WTC11 (cell line): Measurements from ENCODE around the gene MDFIC. TPM values are rescaled to one million over a fixed set of nuclear protein-coding genes. Genes with fewer than 3 reads are reported as not detected.

Source experiments
- ATAC-seq: fragments of 200-7000 bp; cut with Tn5 transposase; 2 replicates; pipeline ENCODE4 v1.10.0; 2021; ENCODE audit warnings: mild to moderate bottlenecking, moderate library complexity
- CTCF ChIA-PET: fragments of 300-600 bp; sonication (Branson Sonifier 250); formaldehyde crosslinking; loops from one replicate; lab custom pipeline; 2021; ENCODE audit warnings: antibody characterized with exemption; lab: Charles Lee
- POLR2A ChIA-PET: fragments of 350-600 bp; sonication (Branson Sonifier 250); formaldehyde crosslinking; loops from one replicate; lab custom pipeline; 2021; ENCODE audit warnings: antibody characterized with exemption; lab: Charles Lee
- DNase-seq: peaks from one replicate; pipeline ENCODE4 v3.0.0; 2021; ENCODE audit warnings: low spot score
- H3K27ac Mint-ChIP-seq: 2 replicates; pipeline ENCODE4 v1.8.0; 2021; ENCODE audit warnings: mixed read lengths
- H3K27me3 Mint-ChIP-seq: 2 replicates; pipeline ENCODE4 v1.8.0; 2021; ENCODE audit warnings: low read depth, mild to moderate bottlenecking, moderate library complexity, mixed read lengths
- H3K36me3 Mint-ChIP-seq: 2 replicates; pipeline ENCODE4 v1.8.0; 2021; ENCODE audit warnings: mixed read lengths
- H3K4me1 Mint-ChIP-seq: 2 replicates; pipeline ENCODE4 v1.8.0; 2022; ENCODE audit warnings: mixed read lengths
- H3K4me3 Mint-ChIP-seq: 2 replicates; pipeline ENCODE4 v1.8.0; 2021; ENCODE audit warnings: mild to moderate bottlenecking, moderate library complexity, mixed read lengths
- H3K9me3 Mint-ChIP-seq: 2 replicates; pipeline ENCODE4 v1.8.0; 2021; ENCODE audit warnings: mixed read lengths
- ETV6 ChIP-seq: sonication (generic); formaldehyde crosslinking; IDR thresholded peaks from 2 replicates; pipeline ENCODE4 v1.8.1; 2022; ENCODE audit warnings: mild to moderate bottlenecking, missing genetic modification reagents
- FOXP1 ChIP-seq: sonication (generic); formaldehyde crosslinking; IDR thresholded peaks from 2 replicates; pipeline ENCODE4 v1.8.0; 2022; ENCODE audit warnings: missing genetic modification reagents, mild to moderate bottlenecking, moderate library complexity, borderline replicate concordance
- IRF1 ChIP-seq: sonication (generic); formaldehyde crosslinking; IDR thresholded peaks from 2 replicates; pipeline ENCODE4 v1.8.0; 2023; ENCODE audit warnings: missing genetic modification reagents
- MYBL2 ChIP-seq: sonication (generic); formaldehyde crosslinking; IDR thresholded peaks from 2 replicates; pipeline ENCODE4 v1.8.1; 2023; ENCODE audit warnings: mild to moderate bottlenecking, moderate library complexity, missing genetic modification reagents
- TEAD4 ChIP-seq: sonication (generic); formaldehyde crosslinking; IDR thresholded peaks from 2 replicates; pipeline ENCODE4 v1.8.0; 2022; ENCODE audit warnings: mild to moderate bottlenecking, missing genetic modification reagents
- TP53 ChIP-seq: sonication (generic); formaldehyde crosslinking; IDR thresholded peaks from 2 replicates; pipeline ENCODE4 v1.8.1; 2023; ENCODE audit warnings: mild to moderate bottlenecking, missing genetic modification reagents
- ZNF121 ChIP-seq: sonication (generic); formaldehyde crosslinking; IDR thresholded peaks from 2 replicates; pipeline ENCODE4 v1.8.0; 2023; ENCODE audit warnings: missing genetic modification reagents
- ZNF138 ChIP-seq: sonication (generic); formaldehyde crosslinking; conservative IDR thresholded peaks from 2 replicates; pipeline ENCODE4 v1.8.1; 2022; ENCODE audit warnings: mild to moderate bottlenecking, moderate library complexity, missing genetic modification reagents
- total RNA-seq: library from RNA; stranded (reverse); gene quantifications from 3 replicates; pipeline ENCODE4 v1.2.3, GENCODE V29; 2021
- TF ChIP-seq, protein P1 (sequence below): fragments of 200-600 bp; IDR thresholded peaks from 2 replicates; pipeline ENCODE4 v1.8.0; 2022; ENCODE audit warnings: antibody characterized with exemption
- TF ChIP-seq, protein P2 (sequence below): sonication (generic); formaldehyde crosslinking; conservative IDR thresholded peaks from 2 replicates; pipeline ENCODE4 v1.8.1; 2023; ENCODE audit warnings: mild to moderate bottlenecking, low read depth, missing genetic modification reagents, moderate library complexity
- TF ChIP-seq, protein P3 (sequence below): sonication (generic); formaldehyde crosslinking; IDR thresholded peaks from 2 replicates; pipeline ENCODE4 v1.8.0; 2022; ENCODE audit warnings: mild to moderate bottlenecking, missing genetic modification reagents
- TF ChIP-seq, protein P4 (sequence below): fragments of 250-450 bp; sonication (Bioruptor Pico); conservative IDR thresholded peaks from 2 replicates; pipeline ENCODE4 v1.9.0; 2021; ENCODE audit warnings: mild to moderate bottlenecking
- TF ChIP-seq, protein P5 (sequence below): sonication (generic); formaldehyde crosslinking; IDR thresholded peaks from 2 replicates; pipeline ENCODE4 v1.8.1; 2023; ENCODE audit warnings: mild to moderate bottlenecking, moderate library complexity, missing genetic modification reagents
- TF ChIP-seq, protein P6 (sequence below): fragments of 250-450 bp; sonication (Bioruptor Pico); IDR thresholded peaks from 2 replicates; pipeline ENCODE4 v1.8.0; 2021; ENCODE audit warnings: mild to moderate bottlenecking

Gene MDFIC
- total RNA-seq, 1 experiment from 2014 or later: 8.4 TPM

- no peaks in the 10 kb centered on the region for H3K36me3 Mint-ChIP-seq
- no peaks in the 10 kb centered on the region for H3K9me3 Mint-ChIP-seq
- TF ChIP-seq, protein P1, sequence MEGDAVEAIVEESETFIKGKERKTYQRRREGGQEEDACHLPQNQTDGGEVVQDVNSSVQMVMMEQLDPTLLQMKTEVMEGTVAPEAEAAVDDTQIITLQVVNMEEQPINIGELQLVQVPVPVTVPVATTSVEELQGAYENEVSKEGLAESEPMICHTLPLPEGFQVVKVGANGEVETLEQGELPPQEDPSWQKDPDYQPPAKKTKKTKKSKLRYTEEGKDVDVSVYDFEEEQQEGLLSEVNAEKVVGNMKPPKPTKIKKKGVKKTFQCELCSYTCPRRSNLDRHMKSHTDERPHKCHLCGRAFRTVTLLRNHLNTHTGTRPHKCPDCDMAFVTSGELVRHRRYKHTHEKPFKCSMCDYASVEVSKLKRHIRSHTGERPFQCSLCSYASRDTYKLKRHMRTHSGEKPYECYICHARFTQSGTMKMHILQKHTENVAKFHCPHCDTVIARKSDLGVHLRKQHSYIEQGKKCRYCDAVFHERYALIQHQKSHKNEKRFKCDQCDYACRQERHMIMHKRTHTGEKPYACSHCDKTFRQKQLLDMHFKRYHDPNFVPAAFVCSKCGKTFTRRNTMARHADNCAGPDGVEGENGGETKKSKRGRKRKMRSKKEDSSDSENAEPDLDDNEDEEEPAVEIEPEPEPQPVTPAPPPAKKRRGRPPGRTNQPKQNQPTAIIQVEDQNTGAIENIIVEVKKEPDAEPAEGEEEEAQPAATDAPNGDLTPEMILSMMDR: no peak
- TF ChIP-seq, protein P2, sequence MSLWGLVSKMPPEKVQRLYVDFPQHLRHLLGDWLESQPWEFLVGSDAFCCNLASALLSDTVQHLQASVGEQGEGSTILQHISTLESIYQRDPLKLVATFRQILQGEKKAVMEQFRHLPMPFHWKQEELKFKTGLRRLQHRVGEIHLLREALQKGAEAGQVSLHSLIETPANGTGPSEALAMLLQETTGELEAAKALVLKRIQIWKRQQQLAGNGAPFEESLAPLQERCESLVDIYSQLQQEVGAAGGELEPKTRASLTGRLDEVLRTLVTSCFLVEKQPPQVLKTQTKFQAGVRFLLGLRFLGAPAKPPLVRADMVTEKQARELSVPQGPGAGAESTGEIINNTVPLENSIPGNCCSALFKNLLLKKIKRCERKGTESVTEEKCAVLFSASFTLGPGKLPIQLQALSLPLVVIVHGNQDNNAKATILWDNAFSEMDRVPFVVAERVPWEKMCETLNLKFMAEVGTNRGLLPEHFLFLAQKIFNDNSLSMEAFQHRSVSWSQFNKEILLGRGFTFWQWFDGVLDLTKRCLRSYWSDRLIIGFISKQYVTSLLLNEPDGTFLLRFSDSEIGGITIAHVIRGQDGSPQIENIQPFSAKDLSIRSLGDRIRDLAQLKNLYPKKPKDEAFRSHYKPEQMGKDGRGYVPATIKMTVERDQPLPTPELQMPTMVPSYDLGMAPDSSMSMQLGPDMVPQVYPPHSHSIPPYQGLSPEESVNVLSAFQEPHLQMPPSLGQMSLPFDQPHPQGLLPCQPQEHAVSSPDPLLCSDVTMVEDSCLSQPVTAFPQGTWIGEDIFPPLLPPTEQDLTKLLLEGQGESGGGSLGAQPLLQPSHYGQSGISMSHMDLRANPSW (CRISPR knock-in tag): no peak
- ChIA-PET CTCF (no interaction called here), POLR2A (interaction anchor here (0.6 kb wide), 1 partner anchor 13 kb away, joined by 3 read pairs; no protein-coding TSS in a partner anchor)
- H3K4me3 Mint-ChIP-seq: no peak overlapping the region
- peaks cover 24% of the 10 kb centered on the region for H3K4me1 Mint-ChIP-seq
- H3K27ac Mint-ChIP-seq: no peak overlapping the region
- no peak for ATAC-seq
- no peaks in the 10 kb centered on the region for H3K27me3 Mint-ChIP-seq
- DNase-seq: no peak
Observed at GRCh38 chr7:114979803-114980507, 58.1 kb downstream of the MDFIC start.

DNA sequence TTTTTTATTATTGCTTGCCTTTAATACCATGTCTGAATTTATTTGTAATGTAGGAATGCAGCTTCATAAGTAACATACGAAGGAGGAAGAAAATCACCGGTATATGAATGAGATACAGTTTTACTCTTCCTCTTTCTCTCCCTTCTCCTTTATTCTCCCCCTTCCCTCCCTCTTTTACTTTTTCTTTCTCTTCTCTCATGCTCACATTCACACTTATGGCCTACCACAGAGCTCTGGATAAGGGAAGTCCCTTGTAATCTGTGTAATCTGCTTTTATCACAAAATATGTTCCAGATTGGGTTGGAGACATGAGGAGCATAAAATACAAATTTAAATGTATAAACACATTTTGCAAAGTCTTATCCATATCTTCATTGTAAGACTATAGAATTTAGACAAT, 59.4 kb downstream of the MDFIC start:
- H3K27me3 Mint-ChIP-seq: no peaks in the 10 kb centered on the region
- no peaks in the 10 kb centered on the region for H3K36me3 Mint-ChIP-seq
- CTCF ChIA-PET: no interaction called here
- ATAC-seq: no peak
- H3K4me1 Mint-ChIP-seq: peaks cover 33% of the 10 kb centered on the region
- H3K9me3 Mint-ChIP-seq: no peaks in the 10 kb centered on the region
- H3K27ac Mint-ChIP-seq: no peak overlapping the region
- TF ChIP-seq, protein P3, sequence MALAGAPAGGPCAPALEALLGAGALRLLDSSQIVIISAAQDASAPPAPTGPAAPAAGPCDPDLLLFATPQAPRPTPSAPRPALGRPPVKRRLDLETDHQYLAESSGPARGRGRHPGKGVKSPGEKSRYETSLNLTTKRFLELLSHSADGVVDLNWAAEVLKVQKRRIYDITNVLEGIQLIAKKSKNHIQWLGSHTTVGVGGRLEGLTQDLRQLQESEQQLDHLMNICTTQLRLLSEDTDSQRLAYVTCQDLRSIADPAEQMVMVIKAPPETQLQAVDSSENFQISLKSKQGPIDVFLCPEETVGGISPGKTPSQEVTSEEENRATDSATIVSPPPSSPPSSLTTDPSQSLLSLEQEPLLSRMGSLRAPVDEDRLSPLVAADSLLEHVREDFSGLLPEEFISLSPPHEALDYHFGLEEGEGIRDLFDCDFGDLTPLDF (CRISPR knock-in tag): no peak
- no peak for TF ChIP-seq TEAD4 (CRISPR knock-in tag)
- TF ChIP-seq, protein P4, sequence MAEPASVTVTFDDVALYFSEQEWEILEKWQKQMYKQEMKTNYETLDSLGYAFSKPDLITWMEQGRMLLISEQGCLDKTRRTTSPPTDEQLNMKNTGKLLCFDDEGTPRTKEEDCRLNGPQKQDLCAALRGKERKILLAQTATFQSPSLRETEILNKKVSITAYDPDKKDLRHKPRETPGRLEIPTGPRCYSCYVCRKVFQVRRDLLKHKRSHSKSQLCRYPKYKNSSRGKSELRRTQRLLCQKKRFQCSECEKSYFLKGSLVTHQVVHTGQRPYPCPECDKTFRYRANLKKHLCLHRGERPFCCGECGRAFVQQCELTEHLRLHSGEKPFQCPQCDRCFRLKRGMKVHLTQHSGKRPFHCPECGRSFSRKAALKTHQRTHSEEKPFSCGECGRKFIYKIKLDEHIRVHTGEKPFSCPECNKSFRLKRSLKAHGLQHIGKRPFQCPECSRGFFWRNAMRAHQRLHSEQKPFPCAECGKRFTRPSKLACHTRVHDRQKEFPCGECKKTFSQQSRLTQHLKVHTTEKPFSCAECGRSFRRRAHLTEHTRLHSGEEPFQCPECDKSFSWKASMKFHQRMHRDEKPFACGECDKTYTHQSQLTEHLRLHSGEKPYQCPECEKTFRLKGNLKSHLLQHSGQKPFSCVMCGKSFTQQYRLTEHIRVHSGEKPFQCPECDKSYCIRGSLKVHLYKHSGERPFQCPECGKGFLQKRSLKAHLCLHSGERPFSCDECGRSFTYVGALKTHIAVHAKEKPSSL (CRISPR knock-in tag): no peak
- TF ChIP-seq, protein P5, sequence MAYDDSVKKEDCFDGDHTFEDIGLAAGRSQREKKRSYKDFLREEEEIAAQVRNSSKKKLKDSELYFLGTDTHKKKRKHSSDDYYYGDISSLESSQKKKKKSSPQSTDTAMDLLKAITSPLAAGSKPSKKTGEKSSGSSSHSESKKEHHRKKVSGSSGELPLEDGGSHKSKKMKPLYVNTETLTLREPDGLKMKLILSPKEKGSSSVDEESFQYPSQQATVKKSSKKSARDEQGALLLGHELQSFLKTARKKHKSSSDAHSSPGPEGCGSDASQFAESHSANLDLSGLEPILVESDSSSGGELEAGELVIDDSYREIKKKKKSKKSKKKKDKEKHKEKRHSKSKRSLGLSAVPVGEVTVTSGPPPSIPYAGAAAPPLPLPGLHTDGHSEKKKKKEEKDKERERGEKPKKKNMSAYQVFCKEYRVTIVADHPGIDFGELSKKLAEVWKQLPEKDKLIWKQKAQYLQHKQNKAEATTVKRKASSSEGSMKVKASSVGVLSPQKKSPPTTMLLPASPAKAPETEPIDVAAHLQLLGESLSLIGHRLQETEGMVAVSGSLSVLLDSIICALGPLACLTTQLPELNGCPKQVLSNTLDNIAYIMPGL: no peak
- TF ChIP-seq, protein P6, sequence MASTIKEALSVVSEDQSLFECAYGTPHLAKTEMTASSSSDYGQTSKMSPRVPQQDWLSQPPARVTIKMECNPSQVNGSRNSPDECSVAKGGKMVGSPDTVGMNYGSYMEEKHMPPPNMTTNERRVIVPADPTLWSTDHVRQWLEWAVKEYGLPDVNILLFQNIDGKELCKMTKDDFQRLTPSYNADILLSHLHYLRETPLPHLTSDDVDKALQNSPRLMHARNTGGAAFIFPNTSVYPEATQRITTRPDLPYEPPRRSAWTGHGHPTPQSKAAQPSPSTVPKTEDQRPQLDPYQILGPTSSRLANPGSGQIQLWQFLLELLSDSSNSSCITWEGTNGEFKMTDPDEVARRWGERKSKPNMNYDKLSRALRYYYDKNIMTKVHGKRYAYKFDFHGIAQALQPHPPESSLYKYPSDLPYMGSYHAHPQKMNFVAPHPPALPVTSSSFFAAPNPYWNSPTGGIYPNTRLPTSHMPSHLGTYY (CRISPR knock-in tag): no peak
- TF ChIP-seq ETV6 (CRISPR knock-in tag): no peak
- no peak for TF ChIP-seq FOXP1 (CRISPR knock-in tag)
- TF ChIP-seq ZNF121 (CRISPR knock-in tag): no peak
- no peak for TF ChIP-seq MYBL2
- no peak for TF ChIP-seq ZNF138 (CRISPR knock-in tag)
- no peak for TF ChIP-seq TP53 (CRISPR knock-in tag)
- no peak for TF ChIP-seq IRF1 (CRISPR knock-in tag)
- no peak overlapping the region for H3K4me3 Mint-ChIP-seq
- POLR2A ChIA-PET: no interaction called here
- no peak for DNase-seq
